ENCODE results near the gene KIF20B.
A peak's percentile ranks its signal among the peaks of the same experiment; 100 is the strongest.

The KIF20B gene, protein sequence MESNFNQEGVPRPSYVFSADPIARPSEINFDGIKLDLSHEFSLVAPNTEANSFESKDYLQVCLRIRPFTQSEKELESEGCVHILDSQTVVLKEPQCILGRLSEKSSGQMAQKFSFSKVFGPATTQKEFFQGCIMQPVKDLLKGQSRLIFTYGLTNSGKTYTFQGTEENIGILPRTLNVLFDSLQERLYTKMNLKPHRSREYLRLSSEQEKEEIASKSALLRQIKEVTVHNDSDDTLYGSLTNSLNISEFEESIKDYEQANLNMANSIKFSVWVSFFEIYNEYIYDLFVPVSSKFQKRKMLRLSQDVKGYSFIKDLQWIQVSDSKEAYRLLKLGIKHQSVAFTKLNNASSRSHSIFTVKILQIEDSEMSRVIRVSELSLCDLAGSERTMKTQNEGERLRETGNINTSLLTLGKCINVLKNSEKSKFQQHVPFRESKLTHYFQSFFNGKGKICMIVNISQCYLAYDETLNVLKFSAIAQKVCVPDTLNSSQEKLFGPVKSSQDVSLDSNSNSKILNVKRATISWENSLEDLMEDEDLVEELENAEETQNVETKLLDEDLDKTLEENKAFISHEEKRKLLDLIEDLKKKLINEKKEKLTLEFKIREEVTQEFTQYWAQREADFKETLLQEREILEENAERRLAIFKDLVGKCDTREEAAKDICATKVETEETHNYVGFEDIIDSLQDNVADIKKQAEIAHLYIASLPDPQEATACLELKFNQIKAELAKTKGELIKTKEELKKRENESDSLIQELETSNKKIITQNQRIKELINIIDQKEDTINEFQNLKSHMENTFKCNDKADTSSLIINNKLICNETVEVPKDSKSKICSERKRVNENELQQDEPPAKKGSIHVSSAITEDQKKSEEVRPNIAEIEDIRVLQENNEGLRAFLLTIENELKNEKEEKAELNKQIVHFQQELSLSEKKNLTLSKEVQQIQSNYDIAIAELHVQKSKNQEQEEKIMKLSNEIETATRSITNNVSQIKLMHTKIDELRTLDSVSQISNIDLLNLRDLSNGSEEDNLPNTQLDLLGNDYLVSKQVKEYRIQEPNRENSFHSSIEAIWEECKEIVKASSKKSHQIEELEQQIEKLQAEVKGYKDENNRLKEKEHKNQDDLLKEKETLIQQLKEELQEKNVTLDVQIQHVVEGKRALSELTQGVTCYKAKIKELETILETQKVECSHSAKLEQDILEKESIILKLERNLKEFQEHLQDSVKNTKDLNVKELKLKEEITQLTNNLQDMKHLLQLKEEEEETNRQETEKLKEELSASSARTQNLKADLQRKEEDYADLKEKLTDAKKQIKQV (N-terminal part only)

DNA sequence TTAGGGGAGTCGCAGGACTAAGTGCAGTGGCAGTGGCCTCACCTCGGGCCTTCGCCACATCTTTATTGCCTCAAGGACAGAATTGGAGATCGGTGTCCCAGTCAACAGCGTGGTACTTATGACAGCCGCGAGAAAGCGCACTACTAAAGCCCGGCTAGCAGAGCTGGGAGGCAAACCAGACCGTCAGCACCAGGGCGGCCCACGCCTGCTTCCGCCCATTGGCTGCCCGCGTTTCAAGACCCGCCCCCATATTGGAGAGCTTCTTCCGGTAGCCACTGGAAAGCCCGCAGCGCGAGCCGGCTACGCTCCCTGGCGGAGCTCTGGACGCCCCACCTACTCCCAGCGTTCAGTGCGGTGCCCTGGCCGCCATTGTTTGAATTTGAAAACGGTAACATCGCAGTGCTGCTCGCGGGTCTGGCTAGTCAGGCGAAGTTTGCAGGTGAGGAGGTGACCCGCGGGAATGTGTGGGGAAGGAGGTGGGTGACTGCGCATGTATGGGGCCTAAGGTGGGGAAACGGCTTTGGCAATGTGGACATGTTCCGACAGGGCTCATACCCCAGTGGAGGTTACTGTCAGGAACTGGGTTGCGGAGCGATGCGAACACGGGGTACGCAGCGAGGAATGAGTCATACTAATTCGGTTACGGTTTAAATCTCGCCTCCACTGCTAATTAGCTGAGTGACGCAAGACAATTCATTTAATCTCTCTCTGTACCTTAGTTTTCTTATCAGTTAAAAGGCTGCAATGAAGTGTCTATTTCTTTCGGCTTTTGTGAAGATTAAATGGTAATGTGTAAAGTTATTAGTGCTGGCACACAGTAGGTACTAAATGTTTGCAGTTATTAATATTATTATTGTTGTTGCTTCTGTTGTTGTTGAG lies at the start of gene KIF20B:
Gene KIF20B (plus strand): TSS at position 349 of the 879 bp plus-strand sequence. CDS start 3,705 bp downstream, outside the sequence.
- Mint-ChIP-seq H3K27ac (peak within 1 kb of the TSS; percentile 95), H3K4me1 (ENCODE audit: low read depth) (peaks cover 28% of the 10 kb centered on the region), H3K27me3 (no peaks in the 10 kb centered on the region), H3K9me3 (no peaks in the 10 kb centered on the region), H3K4me3 (peak within 1 kb of the TSS; percentile 90), H3K36me3 (ENCODE audit: low read depth) (peaks cover 10% of the 10 kb centered on the region)
- intact Hi-C loops (cut with micrococcal nuclease), result loop anchor here (2.0 to 10.0 kb wide), 3 partner anchors 36 to 277 kb away; partner anchors contain the start of gene PANK1

DNA sequence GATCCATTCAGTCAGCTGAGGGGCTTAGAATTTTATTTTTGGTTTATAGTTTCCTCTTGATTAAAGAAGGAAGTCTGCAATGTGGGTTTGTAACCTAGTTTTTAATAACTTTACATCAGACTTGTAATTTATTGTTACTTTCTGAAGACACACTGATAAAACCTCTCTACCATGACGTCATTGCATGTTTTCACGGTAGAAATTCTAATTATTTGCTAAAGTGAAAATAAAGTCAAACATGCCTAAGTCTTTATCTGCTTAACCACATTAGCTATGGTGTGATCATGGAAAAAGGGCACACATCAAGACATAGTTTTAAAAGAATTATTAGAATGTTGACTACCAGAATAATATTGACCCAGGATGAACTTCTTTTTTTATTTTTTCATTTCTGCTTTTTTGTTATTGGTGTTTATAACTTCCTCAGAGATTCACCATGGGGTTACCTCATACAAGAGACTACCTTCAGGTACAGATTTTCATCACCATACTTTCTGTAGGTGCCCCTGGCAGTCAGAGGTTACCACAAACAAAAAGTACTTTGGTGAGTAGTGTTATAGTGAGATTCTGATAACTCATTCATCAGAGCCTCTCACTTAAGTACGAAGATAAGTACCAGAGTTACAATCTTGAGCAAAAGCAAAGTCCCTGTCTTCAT lies 49.3 kb upstream of the KIF20B start:
- intact Hi-C loops (cut with micrococcal nuclease), result no loop called here
- H3K4me3 Mint-ChIP-seq, result no peak overlapping the region

DNA sequence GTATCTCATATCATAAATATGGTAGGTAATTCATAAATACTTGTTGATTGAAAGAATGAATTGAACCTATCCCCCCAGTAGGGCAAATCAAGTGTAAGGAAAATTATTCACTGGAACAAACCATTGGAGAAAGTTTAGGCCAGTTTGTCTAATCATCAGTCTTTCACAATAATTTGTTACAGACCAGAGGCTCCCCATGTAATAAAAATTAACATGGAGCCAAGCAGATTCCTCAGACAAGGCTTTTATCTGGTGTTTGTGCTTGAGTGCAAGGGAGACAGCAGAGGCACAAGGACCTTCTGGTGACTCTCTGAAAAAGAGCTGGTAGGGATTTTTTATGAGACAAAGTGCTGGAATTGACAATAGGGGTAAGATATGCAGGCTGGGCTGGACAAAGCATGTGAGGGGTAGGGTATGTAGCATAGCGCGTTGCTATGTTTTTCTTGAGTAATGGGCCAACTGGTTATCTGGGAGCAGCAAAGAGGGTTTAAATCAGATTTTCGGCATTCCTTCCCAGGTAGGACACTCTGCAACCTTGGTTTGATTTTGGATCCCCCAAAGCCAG lies 48.5 kb upstream of the KIF20B start:
- H3K27ac Mint-ChIP-seq, result no peak overlapping the region
- intact Hi-C loops (cut with micrococcal nuclease), result no loop called here
- H3K36me3 Mint-ChIP-seq (ENCODE audit: low read depth), result no peaks in the 10 kb centered on the region
- H3K4me3 Mint-ChIP-seq, result no peak overlapping the region
- no peaks in the 10 kb centered on the region for H3K9me3 Mint-ChIP-seq
- H3K27me3 Mint-ChIP-seq, result peaks cover 9% of the 10 kb centered on the region
- H3K4me1 Mint-ChIP-seq (ENCODE audit: low read depth), result peaks cover 10% of the 10 kb centered on the region

More for the DNA sequence above, 49.3 kb upstream of the KIF20B start:
- peaks cover 13% of the 10 kb centered on the region for H3K4me1 Mint-ChIP-seq (ENCODE audit: low read depth)
- H3K27me3 Mint-ChIP-seq, result peaks cover 9% of the 10 kb centered on the region
- H3K36me3 Mint-ChIP-seq (ENCODE audit: low read depth), result no peaks in the 10 kb centered on the region
- no peak overlapping the region for H3K27ac Mint-ChIP-seq
- H3K9me3 Mint-ChIP-seq, result no peaks in the 10 kb centered on the region

DNA sequence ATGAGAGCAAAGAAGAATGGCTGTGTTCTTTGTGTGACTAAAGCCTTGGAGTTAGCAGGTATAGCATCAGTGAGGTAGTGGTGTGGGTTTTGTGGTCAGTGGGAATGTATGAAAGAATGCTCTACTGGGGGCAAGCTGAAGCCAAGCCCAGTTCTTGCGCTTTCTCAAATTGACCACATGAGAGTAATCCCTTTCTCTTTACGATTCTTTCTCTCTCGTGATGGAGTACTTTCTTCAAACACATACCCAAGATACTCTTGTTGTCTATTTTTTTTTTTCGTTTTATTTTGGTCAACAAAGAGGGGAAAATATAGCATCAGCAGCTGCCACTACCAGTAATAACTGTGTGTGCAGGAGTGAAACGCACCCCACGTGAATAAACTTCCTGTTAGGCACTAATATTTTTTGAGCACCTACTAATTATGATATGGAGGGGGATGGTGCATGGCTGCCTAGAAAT lies 48.0 kb upstream of the KIF20B start:
- Mint-ChIP-seq H3K36me3 (ENCODE audit: low read depth) (no peaks in the 10 kb centered on the region), H3K4me3 (no peak overlapping the region), H3K9me3 (no peaks in the 10 kb centered on the region), H3K27ac (no peak overlapping the region), H3K27me3 (peaks cover 7% of the 10 kb centered on the region), H3K4me1 (ENCODE audit: low read depth) (peaks cover 10% of the 10 kb centered on the region)
- intact Hi-C loops (cut with micrococcal nuclease), result no loop called here

DNA sequence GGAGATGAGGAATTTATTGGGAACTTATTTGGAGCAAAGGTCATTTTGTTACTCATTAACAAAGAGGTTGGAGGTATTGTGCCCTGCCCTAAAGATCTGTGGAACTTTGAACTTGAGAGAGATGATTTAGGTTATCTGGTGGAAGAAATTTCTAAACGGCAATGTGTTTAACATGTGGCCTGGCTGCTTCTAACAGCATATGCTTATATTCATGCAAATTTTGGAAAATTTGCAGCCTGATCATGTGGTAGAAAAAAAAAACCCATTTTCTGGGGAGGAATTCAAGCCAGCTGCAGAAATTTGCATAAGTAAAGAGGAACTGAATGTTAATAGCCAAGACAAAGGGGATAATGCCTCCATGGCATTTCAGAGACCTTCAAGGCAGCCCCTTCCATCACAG lies 45.7 kb upstream of the KIF20B start:
- intact Hi-C loops (cut with micrococcal nuclease), result no loop called here
- no peak overlapping the region for H3K4me3 Mint-ChIP-seq

DNA sequence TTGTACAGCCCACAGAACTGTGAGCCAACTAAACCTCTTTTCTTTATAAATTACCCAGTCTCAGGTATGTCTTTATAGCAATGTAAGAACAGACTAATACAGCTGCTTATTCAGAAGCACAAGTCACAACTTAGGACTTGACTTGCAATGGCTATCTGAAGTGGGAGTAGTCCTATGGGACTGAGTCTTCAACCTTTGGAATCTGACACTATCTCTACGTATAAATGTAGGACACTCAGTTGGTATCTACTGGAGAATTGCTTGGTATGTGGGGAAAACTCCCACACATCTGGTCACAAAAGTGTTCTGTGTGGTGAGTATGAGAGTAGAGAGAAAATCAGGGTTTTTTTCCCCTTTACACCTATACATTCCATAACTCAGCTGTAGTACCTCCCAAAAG lies 44.1 kb upstream of the KIF20B start:
- H3K27ac Mint-ChIP-seq, result no peak overlapping the region
- no peaks in the 10 kb centered on the region for H3K9me3 Mint-ChIP-seq
- no peaks in the 10 kb centered on the region for H3K27me3 Mint-ChIP-seq
- H3K4me1 Mint-ChIP-seq (ENCODE audit: low read depth), result peaks cover 7% of the 10 kb centered on the region
- intact Hi-C loops (cut with micrococcal nuclease), result no loop called here
- H3K36me3 Mint-ChIP-seq (ENCODE audit: low read depth), result no peaks in the 10 kb centered on the region
- H3K4me3 Mint-ChIP-seq, result no peak overlapping the region

More for the DNA sequence above, 45.7 kb upstream of the KIF20B start:
- no peaks in the 10 kb centered on the region for H3K27me3 Mint-ChIP-seq
- no peak overlapping the region for H3K27ac Mint-ChIP-seq
- no peaks in the 10 kb centered on the region for H3K36me3 Mint-ChIP-seq (ENCODE audit: low read depth)
- H3K4me1 Mint-ChIP-seq (ENCODE audit: low read depth), result peaks cover 10% of the 10 kb centered on the region
- H3K9me3 Mint-ChIP-seq, result no peaks in the 10 kb centered on the region

DNA sequence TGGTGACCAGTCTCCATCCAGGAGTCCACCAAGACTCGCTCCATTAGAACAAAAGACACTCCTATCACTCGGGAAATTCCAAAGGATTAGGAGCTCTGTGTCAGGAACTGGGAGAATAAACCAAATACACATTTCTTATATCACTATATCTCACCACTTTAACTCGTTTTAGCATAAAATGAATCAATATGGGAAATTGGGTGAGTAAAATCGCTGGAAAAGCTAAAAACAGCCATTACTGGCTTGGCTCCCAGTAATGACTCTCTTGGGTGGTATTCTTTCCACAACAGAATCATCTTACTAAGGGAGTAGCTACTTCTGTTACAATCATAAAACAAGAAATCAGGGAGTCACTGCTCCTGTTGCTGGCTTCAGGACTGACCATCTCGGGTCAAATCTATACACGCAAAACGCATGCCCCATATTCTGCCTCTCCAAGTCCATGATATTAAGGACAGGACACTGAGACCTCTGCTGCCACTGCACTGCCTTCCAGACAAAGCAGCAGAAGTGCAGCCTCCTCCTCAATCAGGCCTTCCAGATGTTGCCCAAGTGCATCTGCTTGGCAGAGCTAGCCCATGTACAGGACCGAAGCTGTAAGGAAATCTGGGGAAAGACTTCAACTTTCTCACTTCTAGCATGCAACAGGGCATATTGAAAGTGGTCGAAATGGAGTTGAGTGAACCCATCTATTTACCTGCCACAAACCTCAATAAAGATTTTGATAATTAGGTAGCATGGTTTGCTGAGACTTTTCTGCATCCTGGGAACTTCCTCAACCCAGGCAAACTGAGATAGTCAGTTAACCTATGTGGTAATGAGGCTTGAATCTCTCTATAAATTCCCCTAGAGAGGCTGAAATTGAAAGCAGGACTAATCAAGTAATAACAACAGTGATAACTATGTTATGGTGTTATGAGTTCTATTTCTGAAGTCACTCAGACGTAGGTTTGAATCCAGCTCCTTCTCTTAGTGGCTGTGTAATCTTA lies 42.0 kb upstream of the KIF20B start:
- H3K27ac Mint-ChIP-seq, result no peak overlapping the region
- no peaks in the 10 kb centered on the region for H3K27me3 Mint-ChIP-seq

DNA sequence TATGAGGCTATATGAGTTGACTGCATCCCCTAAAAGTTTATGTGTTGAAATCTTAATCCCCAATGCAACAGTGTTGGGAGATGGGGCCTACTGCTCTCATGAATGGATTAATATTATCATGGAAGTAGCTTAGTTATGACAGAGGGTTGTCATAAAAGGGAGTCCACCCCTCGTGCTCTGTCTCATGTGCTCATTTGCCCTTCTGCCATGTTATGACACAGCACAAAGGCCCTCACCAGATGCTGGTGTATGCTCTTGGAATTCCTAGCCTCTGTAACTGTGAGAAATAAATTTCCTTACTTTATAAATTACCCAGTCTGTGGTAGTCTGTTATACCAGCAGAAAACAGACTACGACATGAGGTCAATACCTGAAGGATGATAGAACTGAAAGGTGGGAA lies 38.8 kb upstream of the KIF20B start:
- Mint-ChIP-seq H3K9me3 (no peaks in the 10 kb centered on the region), H3K4me1 (ENCODE audit: low read depth) (no peaks in the 10 kb centered on the region), H3K27ac (no peak overlapping the region), H3K27me3 (no peaks in the 10 kb centered on the region), H3K36me3 (ENCODE audit: low read depth) (no peaks in the 10 kb centered on the region), H3K4me3 (no peak overlapping the region)
- intact Hi-C loops (cut with micrococcal nuclease), result no loop called here

More for the DNA sequence above, 42.0 kb upstream of the KIF20B start:
- H3K36me3 Mint-ChIP-seq (ENCODE audit: low read depth), result no peaks in the 10 kb centered on the region
- H3K4me1 Mint-ChIP-seq (ENCODE audit: low read depth), result no peaks in the 10 kb centered on the region
- intact Hi-C loops (cut with micrococcal nuclease), result no loop called here
- no peak overlapping the region for H3K4me3 Mint-ChIP-seq
- no peaks in the 10 kb centered on the region for H3K9me3 Mint-ChIP-seq

DNA sequence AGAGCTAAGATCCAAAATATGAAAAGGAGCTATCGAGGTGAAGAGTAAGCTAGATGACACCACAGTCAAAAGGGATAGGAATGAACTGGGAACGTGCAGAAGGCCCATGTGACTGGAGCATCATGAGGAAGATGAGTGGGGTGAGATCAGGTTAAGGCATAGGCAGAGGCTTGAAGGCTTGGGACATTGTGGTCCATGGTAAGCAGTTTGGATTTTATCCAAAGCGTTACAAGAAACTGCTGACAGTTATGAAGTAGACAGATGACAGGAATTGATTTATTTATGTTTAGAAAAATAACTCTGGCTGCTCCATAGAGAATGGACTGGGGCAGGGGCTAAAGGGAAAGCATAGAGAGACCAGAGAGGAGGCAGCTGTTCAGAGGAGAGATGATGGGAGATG lies 38.2 kb upstream of the KIF20B start:
- Mint-ChIP-seq H3K4me3 (no peak overlapping the region), H3K4me1 (ENCODE audit: low read depth) (no peaks in the 10 kb centered on the region), H3K9me3 (no peaks in the 10 kb centered on the region), H3K36me3 (ENCODE audit: low read depth) (no peaks in the 10 kb centered on the region), H3K27ac (no peak overlapping the region), H3K27me3 (no peaks in the 10 kb centered on the region)
- intact Hi-C loops (cut with micrococcal nuclease), result no loop called here

DNA sequence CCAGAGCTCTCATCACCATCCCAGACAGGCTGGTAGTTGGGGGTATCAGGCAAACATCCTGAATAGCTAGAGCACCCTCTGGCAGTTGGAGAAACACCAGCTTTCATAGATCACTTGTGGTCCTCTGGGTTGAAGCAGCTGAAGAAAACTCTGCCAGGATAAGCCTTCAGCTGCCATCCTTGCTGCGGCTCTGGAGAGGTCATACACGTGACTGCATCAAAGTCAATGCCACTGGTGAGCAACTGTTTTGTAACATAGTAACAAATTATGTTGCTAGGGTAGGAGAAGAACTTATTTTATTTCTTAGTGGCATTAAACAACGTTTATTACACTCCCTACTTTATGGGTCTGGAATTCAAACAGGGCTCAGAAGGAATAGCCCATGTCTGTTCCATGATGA lies 37.2 kb upstream of the KIF20B start:
- Mint-ChIP-seq H3K4me3 (no peak overlapping the region), H3K4me1 (ENCODE audit: low read depth) (peaks cover 9% of the 10 kb centered on the region), H3K27ac (no peak overlapping the region), H3K27me3 (no peaks in the 10 kb centered on the region), H3K9me3 (no peaks in the 10 kb centered on the region), H3K36me3 (ENCODE audit: low read depth) (no peaks in the 10 kb centered on the region)
- intact Hi-C loops (cut with micrococcal nuclease), result no loop called here

DNA sequence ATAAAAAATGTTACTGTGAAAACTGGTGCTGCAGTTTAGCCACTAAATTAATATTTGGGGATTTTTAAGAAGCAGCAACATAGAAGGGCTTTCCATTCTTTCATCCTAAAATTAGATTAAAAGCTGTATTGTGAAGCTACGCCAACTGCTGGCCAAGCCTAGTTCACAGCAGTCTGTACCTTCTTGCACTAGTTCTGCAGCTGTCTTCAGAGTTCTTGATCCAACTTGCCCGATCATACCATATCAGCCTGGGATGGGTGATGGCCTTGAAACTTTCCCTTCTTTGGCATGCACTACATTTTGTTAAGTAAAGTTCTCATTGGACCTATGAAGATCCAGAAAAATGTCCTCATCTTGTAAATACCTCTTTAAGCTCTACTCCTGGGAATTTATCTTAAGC lies 36.1 kb upstream of the KIF20B start:
- intact Hi-C loops (cut with micrococcal nuclease), result no loop called here
- H3K27ac Mint-ChIP-seq, result no peak overlapping the region
- peaks cover 9% of the 10 kb centered on the region for H3K4me1 Mint-ChIP-seq (ENCODE audit: low read depth)
- H3K36me3 Mint-ChIP-seq (ENCODE audit: low read depth), result no peaks in the 10 kb centered on the region
- no peaks in the 10 kb centered on the region for H3K27me3 Mint-ChIP-seq
- H3K9me3 Mint-ChIP-seq, result no peaks in the 10 kb centered on the region
- H3K4me3 Mint-ChIP-seq, result no peak overlapping the region

All from dendritic cell treated with granulocyte-macrophage colony-stimulating factor and Interleukin-4, amounts not matched to agents 40 ng/mL and 50 ng/mL, for 4 days (primary cell).